SK-MEL-5 (cell line): ENCODE data around the gene LAMA3. TPM values are rescaled to one million over a fixed set of nuclear protein-coding genes. Genes with fewer than 3 reads are reported as not detected.

Source experiments
- DNase-seq: peaks from one replicate; pipeline ENCODE4 v3.0.0-alpha.2; 2016; ENCODE audit warnings: low read depth, low spot score
- in situ Hi-C: cut with HindIII; loops from 2 replicates; pipeline ENCODE4 v1.10.0; 2016; ENCODE audit warnings: low sequenced_read_pairs, high pct_unique_total_duplicates, low pct_unique_long_range_greater_than_20kb
- total RNA-seq: library from RNA; depleted of rRNA; stranded (reverse); fragments of >200 nt; shearing (Covaris generic); gene quantifications from 2 replicates; pipeline ENCODE4 v1.2.3, GENCODE V29; 2014; rRNA removed

Gene LAMA3
- total RNA-seq, 1 experiment from 2014 or later: 1.1 TPM

DNA sequence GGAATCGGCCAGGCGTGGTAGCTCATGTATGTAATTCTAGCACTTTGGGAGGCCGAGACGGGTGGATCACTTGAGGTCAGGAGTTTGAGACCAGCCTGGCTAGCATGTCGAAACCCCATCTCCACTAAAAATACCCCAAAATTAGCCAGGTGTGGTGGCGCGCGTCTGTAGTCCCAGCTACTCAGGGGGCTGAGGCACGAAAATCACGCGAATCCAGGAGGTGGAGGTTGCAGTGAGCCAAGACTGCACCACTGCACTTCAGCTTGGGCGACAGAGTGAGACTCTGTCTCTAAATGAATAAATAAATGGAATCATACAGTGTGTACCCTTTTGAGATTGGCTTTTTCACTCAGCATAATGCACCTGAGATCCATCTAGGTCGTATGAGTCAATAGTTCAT lies 305.9 kb downstream of the LAMA3 start:
- in situ Hi-C loops: no loop called here
- DNase-seq: no peak

DNA sequence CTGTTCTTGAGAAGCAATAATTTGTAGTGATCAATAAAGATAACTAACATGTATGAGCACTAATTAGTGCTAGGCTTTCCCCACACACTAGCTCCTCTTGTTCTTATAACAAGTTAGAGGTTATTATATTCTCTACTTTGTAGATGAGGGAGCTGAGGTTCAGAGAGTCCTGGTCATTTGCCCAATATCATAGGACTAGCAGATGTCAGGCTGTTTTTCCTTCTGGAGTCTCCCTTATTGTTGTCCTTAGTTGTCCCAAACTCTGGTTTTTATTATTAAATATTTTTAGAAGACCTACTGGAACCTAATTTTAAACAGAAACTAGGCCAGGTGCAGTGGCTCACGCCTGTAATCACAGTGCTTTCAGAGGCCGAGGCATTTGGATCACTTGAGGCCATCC lies 308.8 kb downstream of the LAMA3 start:
- in situ Hi-C loops: no loop called here
- no peak for DNase-seq

DNA sequence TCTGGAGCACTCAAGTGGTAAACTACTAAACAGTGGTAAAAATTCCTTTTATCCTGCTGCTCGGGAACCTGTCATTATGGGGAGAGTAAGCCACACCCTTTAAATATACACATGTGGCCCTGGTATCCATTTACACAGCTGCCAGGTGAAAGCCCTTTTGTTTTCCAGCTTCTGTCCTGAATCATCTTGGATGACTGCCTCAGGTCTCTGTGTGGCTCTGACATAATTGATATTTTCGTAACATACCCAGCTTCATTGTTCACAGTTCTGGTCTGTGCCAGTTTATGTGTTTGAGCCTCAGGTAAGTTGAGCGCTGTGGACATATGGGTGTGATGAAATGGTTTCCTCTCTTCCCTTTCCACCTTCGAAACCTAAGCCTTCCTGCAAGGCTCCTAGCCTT lies 309.6 kb downstream of the LAMA3 start:
- in situ Hi-C loops: no loop called here
- DNase-seq: no peak

DNA sequence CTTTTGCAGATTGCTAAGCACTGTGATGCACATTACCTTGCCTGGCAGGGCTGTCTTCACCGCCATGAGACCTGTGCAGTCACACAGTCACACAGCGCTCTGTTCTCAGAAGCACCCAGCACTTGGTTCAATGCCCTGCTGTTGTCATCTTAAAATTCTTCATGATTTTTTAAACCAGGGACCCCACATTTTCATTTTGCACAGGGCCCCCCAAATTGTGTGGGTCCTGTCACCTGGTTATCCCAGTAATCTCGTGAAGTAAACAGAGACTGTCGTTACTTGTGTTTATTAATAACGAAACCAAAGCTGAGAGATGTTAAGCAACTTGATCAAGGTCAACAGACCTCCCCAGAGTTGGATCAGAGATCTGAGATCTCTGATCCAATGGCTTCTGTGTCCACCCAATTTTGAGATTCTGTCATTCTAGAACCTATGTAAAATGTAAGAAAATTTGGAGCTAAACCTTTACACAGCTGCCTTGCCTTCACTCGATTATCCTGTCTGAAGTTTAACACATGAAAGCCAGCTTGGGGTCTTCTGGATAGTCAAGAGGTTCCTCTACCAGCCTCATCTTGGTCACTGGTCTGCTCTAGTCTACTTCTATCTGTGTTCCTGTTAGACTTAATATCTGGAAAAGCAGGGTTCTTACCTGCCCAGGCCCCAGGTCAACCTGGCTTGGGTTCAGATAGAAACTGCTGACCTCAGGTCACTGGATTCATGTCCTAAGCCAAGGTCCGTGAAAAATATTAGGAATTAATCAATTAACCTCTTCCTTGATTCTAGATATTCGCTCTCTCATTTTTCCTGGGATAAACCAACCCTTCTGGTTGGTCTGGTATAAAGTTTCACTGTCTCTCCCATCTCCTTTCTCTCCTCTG lies 311.6 kb downstream of the LAMA3 start:
- in situ Hi-C loops: no loop called here
- DNase-seq: no peak

DNA sequence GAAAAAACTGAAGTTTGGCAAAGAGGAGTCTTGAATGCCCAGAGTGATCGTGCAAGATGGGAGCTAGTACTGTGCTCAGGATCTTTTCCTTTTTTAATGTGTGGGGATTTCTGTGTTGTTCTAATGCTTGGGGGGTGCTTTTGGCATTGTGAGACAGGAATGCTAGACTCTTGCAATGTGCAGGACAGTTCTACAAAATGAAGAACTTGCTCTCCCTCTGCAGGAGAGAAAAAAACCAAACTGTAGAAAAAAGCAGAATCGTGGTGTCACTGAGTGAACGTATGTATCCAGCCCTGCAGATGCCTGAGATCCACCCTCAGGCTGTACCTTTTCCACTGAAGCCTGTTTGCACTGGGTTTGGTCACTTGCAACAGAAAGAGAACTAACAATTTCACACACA lies 313.2 kb downstream of the LAMA3 start:
- DNase-seq: peak; percentile 42
- in situ Hi-C loops: no loop called here

DNA sequence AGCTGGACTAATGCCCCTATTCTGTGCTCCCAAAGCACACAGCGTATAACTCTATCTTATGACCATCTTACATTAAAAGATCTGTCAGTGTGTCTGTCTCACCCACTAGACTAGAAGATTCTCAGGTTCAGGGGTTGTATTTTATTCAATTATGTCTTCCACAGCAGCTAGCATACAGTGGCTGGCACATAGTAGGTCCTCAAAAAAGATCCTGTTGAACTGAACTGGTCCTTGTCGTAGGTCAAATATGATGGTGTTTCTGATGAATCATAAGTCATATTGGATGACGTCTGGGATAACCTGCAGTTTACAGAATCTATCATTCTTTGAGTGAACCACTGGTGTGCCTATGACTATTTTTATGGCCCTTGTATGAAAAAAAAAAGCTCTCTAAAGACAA lies 314.0 kb downstream of the LAMA3 start:
- in situ Hi-C loops: no loop called here
- DNase-seq: no peak

DNA sequence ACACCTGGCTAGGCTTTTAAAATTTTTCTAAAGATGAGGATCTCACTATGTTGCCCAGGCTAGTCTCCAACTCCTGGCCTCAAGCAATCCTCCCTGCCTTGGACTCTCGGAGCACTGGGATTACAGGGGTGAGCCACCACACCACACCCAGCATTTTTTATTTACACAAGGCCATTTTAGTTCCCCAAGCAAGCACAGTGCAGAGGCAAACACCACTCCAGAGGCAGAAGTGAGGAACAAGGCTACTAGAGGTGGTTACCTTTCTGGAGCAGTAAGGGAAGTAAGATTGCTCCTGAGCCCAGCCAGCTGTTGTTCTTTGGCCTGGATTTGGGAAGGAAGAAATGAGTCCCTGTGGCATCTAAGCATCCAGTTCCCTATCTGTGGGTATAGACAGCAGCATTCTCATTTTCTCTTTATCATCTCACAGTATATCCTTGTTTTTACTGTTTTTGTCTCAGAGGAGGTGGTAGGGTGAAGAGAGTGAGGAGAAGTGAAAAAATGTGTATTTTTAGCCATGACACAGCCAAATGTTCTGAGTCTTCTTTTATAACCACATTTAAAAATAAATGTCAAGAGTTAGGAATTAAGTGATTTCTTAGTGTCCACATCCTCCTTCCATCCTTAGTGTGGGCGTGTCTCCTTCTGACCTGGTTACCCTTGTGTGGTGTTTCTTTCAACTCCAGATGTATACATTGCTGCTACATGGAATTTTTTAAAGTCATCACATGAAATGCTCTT lies 314.8 kb downstream of the LAMA3 start:
- in situ Hi-C loops: no loop called here

More for the DNA sequence above, 314.8 kb downstream of the LAMA3 start:
- no peak for DNase-seq

Other genes with a start within 250 kb of the LAMA3 start
- gene RIOK3, start 236.2 kb upstream of the LAMA3 start, total RNA-seq: 52.4 and 58.5 TPM in 2 replicates
- gene RMC1, start 185.9 kb upstream of the LAMA3 start, total RNA-seq: 32.9 and 38.3 TPM in 2 replicates
- 37.8 and 39.4 TPM in 2 replicates for gene NPC1, start 102.9 kb upstream of the LAMA3 start, total RNA-seq
- 3.2 and 3.4 TPM in 2 replicates for gene ANKRD29, start 26.5 kb upstream of the LAMA3 start, total RNA-seq